Peyer's patch (tissue), 4 donors: ENCODE results near the gene PRIMA1.

Experiments
- POLR2A ChIP-seq, 2 donors: fragments of 450-650 bp; IDR thresholded peaks; one replicate each; pipeline ENCODE4 v1.5.1; 2017; ENCODE audit warnings: antibody characterized with exemption in 2 of 2, mild to moderate bottlenecking in 2 of 2, moderate library complexity in 2 of 2
- TF ChIP-seq, protein P1 (sequence below), 6 experiments: fragments of 450-650 bp in 4 of 6; fragments of 200-600 bp in 2 of 6; sonication (generic) in 1 of 6; IDR thresholded peaks; one replicate each; pipeline ENCODE4 v1.5.1; 2017 to 2019; ENCODE audit warnings: antibody characterized with exemption in 6 of 6, mild to moderate bottlenecking in 3 of 6, moderate library complexity in 1 of 6

DNA sequence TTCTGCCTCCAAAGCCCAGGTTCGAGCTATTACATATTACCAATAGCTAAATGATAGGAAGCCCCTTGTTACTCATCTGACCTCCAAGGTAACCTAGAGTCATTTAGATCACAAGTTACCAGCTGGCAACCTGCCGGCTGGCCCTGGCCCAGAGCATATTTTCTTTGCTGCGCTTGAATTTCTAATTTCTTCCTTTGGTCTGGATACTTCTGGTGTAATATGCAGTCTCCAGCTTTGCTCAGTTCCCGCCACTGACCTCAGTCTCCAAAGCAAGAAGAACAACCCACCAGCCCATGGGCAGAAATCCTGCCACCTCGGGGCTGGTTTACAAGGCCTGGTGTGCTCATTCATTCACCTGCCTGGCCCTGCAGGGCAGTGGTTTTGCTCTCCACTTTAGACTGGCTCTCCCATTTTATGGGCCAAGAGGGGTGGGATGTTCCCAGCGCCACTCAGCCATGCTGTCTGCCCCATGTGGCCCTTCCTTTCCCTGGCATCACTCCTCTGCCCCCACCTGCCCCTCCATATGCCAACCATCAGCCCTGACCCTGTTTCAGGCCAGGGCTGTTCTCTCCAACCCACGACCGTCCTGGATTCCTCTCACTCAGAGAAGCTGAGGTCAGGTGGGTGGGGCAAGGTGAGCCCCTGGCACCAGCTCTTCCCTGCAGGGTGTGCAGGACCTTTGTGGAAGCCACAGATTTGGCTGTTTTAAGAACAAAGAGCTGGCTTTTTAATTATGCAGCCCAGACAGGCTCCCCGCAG lies 76.0 kb downstream of the PRIMA1 start:
- TF ChIP-seq, protein P1, sequence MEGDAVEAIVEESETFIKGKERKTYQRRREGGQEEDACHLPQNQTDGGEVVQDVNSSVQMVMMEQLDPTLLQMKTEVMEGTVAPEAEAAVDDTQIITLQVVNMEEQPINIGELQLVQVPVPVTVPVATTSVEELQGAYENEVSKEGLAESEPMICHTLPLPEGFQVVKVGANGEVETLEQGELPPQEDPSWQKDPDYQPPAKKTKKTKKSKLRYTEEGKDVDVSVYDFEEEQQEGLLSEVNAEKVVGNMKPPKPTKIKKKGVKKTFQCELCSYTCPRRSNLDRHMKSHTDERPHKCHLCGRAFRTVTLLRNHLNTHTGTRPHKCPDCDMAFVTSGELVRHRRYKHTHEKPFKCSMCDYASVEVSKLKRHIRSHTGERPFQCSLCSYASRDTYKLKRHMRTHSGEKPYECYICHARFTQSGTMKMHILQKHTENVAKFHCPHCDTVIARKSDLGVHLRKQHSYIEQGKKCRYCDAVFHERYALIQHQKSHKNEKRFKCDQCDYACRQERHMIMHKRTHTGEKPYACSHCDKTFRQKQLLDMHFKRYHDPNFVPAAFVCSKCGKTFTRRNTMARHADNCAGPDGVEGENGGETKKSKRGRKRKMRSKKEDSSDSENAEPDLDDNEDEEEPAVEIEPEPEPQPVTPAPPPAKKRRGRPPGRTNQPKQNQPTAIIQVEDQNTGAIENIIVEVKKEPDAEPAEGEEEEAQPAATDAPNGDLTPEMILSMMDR (IDR thresholded peaks at IDR 0.05) = no peak
- no peak for TF ChIP-seq POLR2A (IDR thresholded peaks at IDR 0.05)
